A673 (cell line): ENCODE results near the gene PRUNE2.

Experiments
- CTCF ChIP-seq: fragments of 300-800, 200-600 bp; sonication (generic); conservative IDR thresholded peaks from 2 replicates; pipeline ENCODE4 v1.5.1; 2017; ENCODE audit warnings: low read depth, mild to moderate bottlenecking, antibody characterized with exemption, low read length, moderate library complexity, mixed read lengths
- EZH2 ChIP-seq: fragments of 200-600 bp; sonication (generic); IDR thresholded peaks from 2 replicates; pipeline ENCODE4 v1.6.1; 2017; ENCODE audit warnings: borderline replicate concordance, low read depth, mild to moderate bottlenecking, mixed read lengths, antibody characterized with exemption, low read length; ENCODE audit not compliant: poor library complexity, severe bottlenecking

- TF ChIP-seq CTCF (no peak), EZH2 (no peak)
Observed at GRCh38 chr9:76654575-76654974, 251.3 kb downstream of the PRUNE2 start.
